CMK (cell line): Measurements from ENCODE around the gene RFC5.
"Not testable (repeated sequence)": the region's sequence is repeated elsewhere in the genome, so short reads cannot be mapped to it uniquely, and the experiment has no call there.

Experiments used
- DNase-seq: peaks from one replicate; pipeline ENCODE4 v3.0.0-alpha.2; 2010; ENCODE audit warnings: low read depth

Gene RFC5

DNA sequence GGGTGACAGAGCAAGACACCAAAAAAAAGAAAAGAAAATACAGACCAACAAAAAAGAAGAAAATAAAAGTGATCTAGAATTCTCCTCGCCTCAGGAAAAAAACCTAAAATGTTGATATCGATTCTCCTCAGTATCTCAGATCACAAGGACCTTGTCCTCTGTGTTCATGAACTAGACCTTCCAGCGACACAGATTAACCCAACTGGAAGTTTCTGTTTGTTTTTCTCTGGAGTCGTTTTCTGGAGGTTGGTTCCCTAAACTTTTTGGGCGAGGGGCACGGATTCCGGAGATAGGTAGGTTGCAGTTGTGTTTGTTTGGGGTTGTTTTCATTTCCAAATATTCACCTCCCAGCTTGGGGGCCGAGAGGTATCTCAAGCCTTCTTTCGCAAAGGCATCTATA lies 559 bp upstream of the RFC5 start:
- no peak for DNase-seq

DNA sequence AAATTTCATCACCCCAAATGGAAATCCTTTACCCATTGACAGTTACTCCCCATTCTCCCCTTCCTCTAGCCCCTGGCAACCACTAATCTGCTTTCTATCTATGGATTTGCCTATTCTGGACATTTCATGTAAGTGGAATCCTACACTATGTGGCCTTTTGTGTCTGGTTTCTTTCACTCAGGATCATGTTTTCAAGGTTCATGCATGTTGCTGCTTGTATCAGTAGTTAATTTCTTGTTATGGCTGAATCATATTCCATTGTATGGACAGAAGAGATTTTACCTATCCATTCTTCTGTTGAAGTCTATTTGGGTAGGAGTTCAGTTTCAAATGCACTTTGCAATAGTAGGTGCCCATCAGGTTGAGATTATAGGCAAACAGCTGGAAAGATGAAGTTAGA lies 1.4 kb downstream of the RFC5 start:
- no peak for DNase-seq

DNA sequence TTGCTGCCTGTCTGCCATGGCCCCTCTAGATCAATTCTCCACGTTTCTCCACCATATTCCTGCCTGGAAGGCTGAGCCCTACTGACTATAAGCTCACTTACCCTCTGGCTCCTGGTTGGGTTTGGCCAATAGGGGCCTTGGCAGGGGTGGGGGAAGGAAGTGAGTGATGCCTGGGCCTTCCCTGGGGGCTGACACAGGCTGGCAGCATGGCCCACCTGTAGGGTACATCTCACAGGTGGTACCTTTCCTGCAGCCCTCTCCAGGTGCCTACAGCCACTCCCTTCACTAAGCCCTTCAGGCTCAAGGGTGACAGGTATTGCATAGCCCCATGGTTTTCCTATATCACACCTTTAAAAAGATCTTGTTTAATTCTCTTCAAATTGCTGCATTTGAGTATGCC lies 3.5 kb downstream of the RFC5 start:
- no peak for DNase-seq

DNA sequence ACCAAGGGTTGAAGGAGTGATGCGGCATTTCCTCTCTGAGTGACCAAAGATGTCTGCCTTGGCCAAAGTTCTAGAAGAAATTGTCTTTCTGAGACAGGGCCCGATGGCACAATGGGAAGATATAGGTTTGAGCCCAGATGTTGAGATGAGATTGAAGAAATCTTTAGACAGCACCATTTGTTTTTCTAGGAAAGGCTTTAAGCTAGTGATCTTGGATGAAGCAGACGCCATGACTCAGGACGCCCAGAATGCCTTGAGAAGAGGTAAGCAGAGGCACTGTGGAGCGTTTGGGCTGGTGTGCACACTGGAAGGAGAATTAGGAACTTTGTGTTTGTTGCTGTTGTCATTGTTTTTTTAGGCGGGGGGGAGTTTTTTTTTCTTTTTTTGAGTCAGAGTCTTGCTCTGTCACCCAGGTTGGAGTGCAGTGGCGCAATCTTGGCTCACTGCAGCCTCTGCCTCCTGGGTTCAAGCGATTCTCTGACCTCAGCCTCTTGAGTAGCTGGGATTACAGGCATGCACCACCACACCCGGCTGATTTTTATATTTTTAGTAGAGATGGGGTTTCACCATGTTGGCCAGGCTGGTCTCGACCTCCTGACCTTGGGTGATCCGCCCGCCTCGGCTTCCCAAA lies 5.7 kb downstream of the RFC5 start:
- not testable (repeated sequence) for DNase-seq

DNA sequence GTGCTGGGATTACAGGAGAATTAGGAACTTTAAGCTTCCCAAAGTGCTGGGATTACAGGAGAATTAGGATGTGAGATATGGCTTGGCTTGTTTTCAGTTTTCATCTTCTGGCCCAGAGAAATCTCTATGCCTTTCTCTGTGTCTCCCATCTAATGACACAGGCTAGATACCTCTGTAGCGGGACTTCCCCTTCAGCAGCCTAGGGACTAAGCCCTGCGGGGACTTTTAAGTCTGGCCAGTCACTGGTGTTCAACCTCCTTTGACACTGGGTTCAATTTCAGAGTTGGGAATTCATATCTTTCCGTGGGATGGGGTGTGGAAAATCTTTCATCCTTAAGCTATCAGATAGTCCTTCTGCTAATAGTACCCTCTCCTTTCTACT lies 6.2 kb downstream of the RFC5 start:
- no peak for DNase-seq

DNA sequence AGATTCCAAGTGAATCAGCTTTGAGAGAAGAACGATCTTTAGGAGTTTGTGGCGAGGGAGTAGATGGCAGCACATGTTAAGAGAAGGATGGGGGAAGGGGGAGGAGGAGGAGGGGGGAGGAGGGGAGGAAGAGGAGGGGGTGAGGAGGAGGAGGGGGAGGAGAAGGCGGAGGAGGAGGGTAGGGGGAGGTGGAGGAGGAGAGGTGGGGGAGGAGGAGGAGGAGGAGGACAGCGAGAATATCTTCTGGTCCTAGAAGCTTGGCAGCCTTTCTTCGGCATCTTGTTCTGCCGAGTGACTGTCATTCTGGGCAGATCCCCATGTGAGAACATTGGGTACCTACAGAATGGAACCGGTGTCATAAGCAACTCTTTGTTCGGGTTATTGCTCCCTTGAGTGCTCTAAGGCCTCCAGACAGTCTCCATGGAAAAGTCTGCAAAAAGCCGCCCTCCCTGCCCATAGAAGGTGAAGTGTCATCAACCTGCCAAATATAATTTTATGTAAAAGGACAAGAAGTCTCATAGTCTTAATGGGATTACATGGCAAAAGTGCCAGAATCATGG lies 6.9 kb downstream of the RFC5 start:
- no peak for DNase-seq

DNA sequence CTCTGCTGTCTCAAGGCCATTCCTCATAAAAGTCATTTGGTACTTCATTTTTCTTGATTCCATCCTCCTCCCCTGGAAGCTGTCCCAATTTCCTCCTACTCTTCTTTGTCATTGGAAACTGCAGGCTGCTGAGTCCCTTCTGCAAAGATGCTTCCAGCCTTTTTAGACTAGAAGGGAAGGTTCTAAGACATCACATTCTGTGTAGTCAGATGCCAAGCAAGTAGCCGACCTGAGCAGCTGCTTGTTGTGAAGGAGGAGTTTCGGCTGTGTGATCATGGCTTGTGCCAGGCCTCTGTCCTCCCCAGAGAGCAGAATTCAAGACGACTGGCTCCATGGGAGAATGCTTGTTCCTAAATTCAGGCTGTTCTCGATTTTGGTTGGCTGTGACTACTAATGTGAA lies 8.7 kb downstream of the RFC5 start:
- DNase-seq, result no peak

DNA sequence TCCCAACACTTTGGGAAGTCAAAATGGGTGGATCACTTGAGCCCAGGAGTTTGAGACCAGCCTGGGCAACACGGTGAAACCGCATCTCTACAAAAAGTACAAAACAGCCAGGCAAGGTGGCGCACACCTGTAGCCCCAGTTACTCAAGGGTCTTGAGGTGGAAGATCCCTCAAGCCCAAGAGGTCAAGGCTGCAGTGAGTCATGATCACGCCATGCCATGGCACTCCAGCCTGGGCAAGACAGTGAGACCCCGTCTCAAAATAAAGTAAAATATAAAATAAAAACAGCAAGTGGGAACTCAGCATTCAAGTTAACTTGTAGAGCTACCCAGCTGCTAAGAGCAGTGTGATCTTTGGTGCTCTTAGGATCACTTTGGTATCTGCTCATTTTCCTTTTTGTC lies 12.7 kb downstream of the RFC5 start:
- no peak for DNase-seq

DNA sequence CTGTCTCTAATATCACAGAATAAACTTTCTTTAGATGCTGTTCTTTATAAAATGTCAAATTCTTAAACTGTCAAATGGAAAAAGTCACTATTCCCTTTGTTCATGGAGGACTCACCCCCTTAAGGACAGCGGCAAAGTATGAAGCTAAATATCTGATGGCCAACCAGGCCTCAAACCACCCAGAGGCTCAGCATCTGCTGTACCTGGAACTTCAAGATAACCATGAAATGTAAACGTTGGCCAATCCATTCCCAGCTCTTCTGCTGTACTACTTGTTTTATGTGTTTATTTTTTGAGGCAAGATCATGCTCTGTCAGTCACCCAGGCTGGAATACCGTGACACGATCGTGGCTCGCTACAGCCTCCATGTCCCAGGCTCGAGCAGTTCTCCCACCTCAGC lies 15.7 kb downstream of the RFC5 start:
- no peak for DNase-seq

DNA sequence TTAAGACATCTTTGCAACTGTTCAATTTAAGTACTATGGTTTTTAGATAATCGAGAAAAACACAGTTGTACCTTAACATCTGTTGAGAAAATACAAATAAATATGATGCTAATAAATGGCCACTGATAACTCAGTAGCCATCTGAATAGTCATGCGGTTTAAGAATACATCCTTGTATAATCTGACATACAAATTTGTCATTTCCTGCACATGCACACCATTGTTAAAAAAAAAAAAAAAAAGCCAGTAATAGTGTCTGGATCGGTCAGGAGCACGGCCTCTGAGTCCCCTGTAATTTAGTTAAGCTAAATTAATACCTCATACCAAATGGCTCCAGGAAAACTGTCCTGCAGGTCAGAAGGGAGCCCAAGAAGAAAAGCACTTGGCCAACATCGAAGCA lies 16.8 kb downstream of the RFC5 start:
- no peak for DNase-seq

DNA sequence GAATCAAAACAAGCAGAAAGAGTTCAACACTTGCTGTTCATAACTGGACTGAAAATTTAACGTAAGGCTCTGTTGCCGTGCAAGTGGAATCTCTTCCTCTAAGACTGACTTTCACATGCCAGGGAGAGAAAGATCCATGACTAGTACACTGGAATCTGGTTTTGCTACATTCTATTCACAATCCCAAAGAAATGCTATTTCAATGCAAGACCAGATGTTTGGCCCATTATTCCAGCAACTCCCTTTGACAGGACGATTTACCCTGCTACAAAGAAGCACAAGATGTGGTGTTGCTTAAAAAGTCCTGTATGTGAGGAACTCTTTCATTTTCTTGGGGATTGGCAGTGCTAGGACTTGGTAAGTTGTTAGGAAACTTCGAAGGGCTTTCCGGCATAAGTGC lies 17.4 kb downstream of the RFC5 start:
- no peak for DNase-seq

DNA sequence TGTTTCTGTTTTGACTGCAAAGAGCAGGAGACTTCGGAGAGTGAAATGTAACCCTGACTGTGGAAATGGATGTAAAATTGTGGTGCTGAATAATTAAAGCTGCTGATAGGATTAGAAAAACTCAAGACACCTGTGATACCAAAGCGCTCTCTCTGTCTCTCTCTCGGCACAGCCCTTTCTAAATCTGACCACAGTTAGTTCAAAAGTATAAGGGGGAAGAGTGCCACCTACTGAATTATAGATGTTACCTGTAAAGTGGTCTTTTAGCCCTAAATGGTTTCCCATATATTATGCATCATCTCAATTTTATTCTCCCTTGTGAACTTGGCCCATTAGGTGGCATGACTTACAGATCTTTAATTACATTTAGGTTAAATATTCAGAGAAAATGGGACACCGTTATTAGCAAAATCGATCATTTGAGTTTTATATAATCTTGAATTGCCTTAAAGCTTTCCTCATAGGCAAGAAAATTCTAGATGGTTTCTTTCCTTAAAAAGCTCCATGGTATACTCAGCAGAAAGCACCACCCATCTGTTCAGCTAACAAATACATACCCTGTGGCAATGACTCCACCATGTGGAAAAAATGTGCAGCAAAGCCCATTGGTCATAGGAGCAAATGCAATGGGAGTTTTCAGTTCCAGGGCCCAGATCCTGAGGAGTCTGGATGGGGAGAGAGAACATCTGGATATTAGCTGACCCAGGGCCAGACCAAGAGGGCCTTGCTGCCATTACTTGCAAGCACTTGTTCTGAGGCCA lies 18.1 kb downstream of the RFC5 start:
- no peak for DNase-seq

DNA sequence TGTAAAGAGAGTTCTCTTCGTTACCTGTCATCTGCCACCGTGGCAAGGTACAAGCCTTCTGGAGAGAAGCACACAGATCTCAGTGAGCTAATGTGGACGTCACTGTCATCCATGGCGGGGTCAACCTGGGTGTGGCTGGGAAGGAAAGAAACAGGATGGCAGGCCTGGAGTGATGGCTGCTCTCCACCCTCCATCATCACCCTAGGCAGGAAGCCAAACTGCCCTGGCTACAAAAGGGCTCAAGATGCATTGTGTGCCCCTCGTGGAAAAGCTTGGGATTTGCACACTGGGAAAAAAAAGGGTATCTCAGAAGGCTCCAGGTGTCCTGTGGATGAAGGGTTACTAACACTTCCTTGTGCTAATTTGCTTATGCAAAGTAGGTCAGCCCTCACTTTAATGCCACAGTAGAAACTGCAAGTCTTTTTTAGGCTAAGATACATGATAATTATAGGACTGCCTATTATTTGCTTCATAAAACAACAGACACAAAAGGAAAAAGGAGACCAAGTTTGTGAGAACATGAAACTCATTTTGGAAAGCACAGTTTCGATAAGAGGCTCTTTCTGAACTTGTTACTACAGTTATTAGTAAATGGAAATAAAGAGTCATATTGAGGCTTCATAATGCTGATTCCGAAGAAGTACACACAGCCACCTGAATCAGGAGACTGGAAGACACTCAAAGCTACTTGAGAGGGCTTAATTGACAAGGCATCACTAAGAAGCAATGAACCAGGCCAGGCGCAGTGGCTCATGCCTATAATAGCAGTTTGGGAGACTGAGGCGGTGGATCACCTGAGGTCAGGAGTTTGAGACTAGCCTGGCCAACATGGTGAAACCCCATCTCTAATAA lies 18.9 kb downstream of the RFC5 start:
- DNase-seq, result no peak

DNA sequence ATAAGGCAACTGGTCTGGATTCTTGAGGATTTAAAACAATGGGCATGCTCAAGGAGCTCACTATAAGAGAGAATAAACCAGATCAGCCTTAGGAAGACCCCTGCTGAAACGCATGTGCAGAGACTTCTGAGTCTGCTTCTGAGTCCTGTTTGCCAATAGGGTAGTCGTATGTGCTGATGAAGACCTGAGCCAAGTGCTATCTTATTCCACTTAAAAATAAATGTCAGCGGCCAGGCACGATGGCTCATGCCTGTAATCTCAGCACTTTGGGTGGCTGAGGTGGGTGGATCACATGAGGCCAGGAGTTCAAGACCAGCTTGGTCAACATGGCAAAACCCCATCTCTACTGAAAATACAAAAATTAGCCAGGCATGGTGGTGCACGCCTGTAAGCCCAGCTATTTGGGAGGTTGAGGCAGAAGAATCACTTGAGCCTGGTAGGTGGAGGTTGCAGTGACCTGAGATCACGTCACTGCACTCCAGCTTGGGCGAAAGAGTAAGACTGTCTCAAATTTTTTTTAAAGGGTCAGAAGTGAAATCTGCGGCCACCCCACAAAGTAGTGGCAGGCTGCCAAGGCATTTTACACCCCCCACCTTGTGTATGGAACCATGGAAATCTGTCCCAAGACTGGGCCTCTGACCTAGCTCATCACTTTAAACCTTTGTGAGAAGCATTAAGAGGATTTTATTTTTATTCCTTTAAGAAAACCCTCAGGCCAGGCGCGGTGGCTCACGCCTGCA lies 20.3 kb downstream of the RFC5 start:
- DNase-seq, result no peak

DNA sequence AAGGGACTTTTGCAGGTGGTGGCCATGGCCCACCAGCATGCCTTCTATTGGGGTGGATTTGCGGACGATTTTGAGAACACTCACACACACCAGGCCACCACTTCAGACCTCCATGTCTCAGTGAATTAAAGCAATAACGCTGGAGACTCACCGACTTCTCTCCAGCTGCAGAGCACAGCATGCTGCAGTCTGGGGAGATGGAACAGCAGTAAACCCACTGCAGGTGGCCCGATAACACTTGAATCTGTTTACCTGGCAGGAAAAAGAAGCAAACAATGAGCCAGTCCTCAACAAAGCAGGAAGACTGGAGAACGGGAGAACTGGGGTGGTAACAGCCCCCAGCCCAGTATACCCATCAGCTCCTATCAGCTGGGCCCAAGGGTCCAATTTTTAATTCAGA lies 21.6 kb downstream of the RFC5 start:
- no peak for DNase-seq

DNA sequence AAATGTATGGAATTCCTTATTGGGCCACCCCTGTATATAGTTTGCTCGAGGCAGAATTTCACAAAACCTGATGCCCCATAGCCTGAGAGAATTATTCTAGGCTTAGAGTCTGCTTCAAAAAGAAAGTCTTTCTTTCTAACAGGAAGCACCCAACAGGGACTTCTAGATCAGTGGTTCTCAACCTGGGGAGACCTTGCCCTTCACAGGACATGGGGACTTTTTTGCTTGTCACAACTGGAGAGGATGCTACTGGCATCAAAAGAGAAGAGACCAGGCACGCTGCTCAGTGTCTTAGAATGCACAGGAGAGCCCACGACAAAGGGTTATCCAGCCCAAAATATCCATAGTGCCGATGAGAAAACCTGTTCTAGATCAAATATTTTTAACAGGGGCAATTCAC lies 25.6 kb downstream of the RFC5 start:
- DNase-seq, result no peak

DNA sequence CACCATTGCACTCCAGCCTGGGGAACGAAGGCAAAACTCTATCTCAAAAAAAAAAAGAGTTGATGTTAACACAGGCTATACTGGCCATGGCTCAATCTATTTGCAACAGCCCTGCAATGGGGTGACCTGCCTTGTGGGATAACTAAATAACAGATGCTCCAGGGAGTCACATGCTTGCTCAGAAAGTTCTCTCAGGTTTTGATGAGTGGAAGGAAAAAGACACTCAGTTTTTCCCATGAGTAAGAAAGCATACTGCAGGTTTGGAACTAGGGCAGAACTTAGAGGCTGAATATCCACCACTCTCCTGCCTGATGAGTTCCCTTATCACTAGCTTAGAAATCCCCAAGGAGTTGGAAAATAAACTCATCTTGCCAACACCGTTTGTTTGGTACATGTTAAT lies 27.6 kb downstream of the RFC5 start:
- DNase-seq, result no peak

DNA sequence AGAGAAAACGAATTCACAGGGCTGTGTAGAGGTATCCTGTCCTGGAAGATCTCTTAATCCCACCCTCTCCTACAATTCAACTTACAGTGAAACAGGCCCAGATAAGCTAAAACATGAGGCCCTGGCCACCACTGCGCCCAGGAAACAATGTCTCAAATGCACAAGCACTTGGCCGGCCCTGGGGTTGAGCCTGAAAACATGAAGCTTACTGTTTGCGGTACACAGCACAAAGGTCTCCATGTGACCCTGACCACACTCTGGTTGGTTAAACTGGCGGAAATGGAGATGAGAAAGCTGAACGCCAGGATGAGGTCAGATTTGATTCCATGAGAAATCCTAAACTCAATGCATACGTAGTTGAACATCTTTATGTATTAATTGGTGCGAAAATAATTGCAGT lies 28.1 kb downstream of the RFC5 start:
- no peak for DNase-seq

DNA sequence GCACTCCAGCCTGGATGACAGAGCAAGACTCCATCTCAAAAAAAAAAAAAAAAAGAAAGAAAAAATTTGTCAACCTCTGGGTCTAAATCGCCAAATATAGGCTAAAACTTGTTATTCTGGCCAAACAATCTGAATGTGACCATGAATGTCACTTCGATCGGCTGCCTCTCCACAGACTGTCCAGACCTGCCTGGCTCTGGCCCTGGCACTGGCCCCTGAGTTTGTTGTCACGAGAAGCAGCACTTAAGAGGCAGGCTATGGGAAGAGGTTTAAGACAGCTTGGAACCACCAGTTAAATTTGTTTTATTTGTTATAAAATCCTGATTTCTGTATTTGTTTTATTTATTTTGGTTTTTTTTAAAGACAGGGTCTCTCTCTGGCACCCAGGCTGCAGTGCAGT lies 29.9 kb downstream of the RFC5 start:
- no peak for DNase-seq

DNA sequence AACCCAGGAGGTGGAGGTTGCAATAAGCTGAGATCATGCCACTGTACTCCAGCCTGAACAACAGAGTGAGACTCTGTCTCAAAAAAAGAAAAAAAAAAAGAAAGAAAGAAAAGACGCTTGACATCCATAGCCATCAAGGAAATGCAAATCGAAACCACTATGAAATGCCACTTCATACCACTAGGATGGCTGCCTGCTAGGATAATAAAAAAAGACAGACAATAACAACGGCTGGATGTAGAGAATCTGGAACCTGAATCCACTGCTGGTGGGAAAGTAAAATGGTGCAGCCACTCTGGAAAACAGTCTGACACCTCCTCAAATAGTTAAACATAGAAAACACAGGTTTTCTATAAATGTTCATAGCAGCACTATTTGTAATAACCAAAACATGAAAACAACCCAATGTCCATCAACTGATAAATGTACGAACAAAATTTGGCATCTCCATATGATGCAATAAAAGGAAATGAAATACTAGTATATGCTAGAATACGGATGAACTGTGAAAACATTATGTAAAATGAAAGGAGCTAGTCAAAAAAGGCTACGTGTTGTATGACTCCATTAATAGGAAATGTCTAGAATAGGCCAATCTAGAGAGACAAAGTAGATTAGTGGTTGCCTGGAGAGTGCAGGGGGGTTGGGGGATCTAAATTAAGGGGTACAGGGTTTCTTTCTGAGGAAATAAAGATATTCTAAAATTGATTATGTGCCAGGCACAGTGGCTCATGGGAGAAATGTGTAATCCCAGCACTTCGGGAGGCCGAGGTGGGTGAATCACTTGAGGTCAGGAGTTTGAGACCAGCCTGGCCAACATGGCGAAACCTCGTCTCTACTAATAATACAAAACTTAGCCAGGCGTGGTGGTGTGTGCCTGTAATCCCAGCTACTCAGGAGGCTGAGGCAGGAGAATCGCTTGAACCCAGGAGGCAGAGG lies 34.7 kb downstream of the RFC5 start:
- no peak for DNase-seq
